ENCODE data around the gene USP40.

Gene USP40

GRCh38 chr2:233551491-233551890 lies 15.1 kb downstream of the USP40 start:
- no peak for DNase-seq

GRCh38 chr2:233546774-233547173 lies 19.8 kb downstream of the USP40 start:
- DNase-seq: no peak

- no peak for DNase-seq
These were observed 20.5 kb downstream of the USP40 start for GRCh38 chr2:233546101-233546500.

GRCh38 chr2:233544200-233544610 lies 22.4 kb downstream of the USP40 start:
- DNase-seq: no peak

- no peak for DNase-seq
These were observed 24.1 kb downstream of the USP40 start for GRCh38 chr2:233542507-233542906.

GRCh38 chr2:233538741-233539140 lies 27.8 kb downstream of the USP40 start:
- DNase-seq: no peak

GRCh38 chr2:233535271-233535670 lies 31.3 kb downstream of the USP40 start:
- DNase-seq: no peak

GRCh38 chr2:233532971-233533370 lies 33.6 kb downstream of the USP40 start:
- DNase-seq: no peak

GRCh38 chr2:233531955-233532354 lies 34.6 kb downstream of the USP40 start:
- no peak for DNase-seq

GRCh38 chr2:233530381-233530780 lies 36.2 kb downstream of the USP40 start:
- DNase-seq: no peak

GRCh38 chr2:233528182-233528581 lies 38.4 kb downstream of the USP40 start:
- DNase-seq: no peak

- DNase-seq: no peak
These were observed 40.8 kb downstream of the USP40 start for GRCh38 chr2:233525791-233526190.

GRCh38 chr2:233519787-233520611 lies 46.6 kb downstream of the USP40 start:
- DNase-seq: no peak

GRCh38 chr2:233513953-233514655 lies 52.5 kb downstream of the USP40 start:
- DNase-seq: no peak

GRCh38 chr2:233503947-233504637 lies 62.5 kb downstream of the USP40 start:
- DNase-seq: no peak

GRCh38 chr2:233503481-233503880 lies 63.1 kb downstream of the USP40 start:
- DNase-seq: no peak

GRCh38 chr2:233501198-233502076 lies 65.1 kb downstream of the USP40 start:
- DNase-seq: no peak

GRCh38 chr2:233499928-233500327 lies 66.7 kb downstream of the USP40 start:
- DNase-seq: no peak

GRCh38 chr2:233498126-233498525 lies 68.5 kb downstream of the USP40 start:
- DNase-seq: no peak

GRCh38 chr2:233497692-233498091 lies 68.9 kb downstream of the USP40 start:
- no peak for DNase-seq

- DNase-seq: no peak
These were observed 70.8 kb downstream of the USP40 start for GRCh38 chr2:233495503-233496496.
